K562 (cell line): ENCODE results near the gene PREB. TPM values are rescaled to one million over a fixed set of nuclear protein-coding genes. Genes with fewer than 3 reads are reported as not detected.

Experiments
- ARID1B ChIP-seq: fragments of 450-650 bp; IDR thresholded peaks from 2 replicates; pipeline ENCODE4 v1.6.1; 2016; ENCODE audit warnings: antibody characterized with exemption, mild to moderate bottlenecking, inconsistent platforms
- BMI1 ChIP-seq: fragments of 150-350 bp; IDR thresholded peaks from 2 replicates; pipeline ENCODE4 v1.6.1; 2014; ENCODE audit warnings: low read length
- EGR1 ChIP-seq: fragments of 450-650 bp; conservative IDR thresholded peaks from 2 replicates; pipeline ENCODE4 v1.6.1; 2017; ENCODE audit warnings: mild to moderate bottlenecking
- MITF ChIP-seq: IDR thresholded peaks from 2 replicates; pipeline ENCODE4 v1.6.1; 2014; ENCODE audit warnings: antibody characterized with exemption
- MYNN ChIP-seq, 2 experiments: sonication (generic); formaldehyde crosslinking in 1 of 2; IDR thresholded peaks; 2 replicates each; pipeline versions ENCODE4 v1.5.0 to v1.6.1; 2016 to 2020; ENCODE audit warnings: antibody characterized with exemption in 1 of 2, missing genetic modification reagents in 1 of 2
- PRPF4 ChIP-seq: fragments of 200-400 bp; formaldehyde crosslinking; IDR thresholded peaks from one replicate; pipeline ENCODE4 v1.6.1; 2017; ENCODE audit warnings: low read length, low read depth, mild to moderate bottlenecking; ENCODE audit not compliant: insufficient read depth, poor library complexity, severe bottlenecking
- RBBP5 ChIP-seq: fragments of 200-600 bp; sonication (generic); IDR thresholded peaks from 2 replicates; pipeline ENCODE4 v1.6.1; 2012; ENCODE audit warnings: borderline replicate concordance, mild to moderate bottlenecking, low read length, control low read depth, inconsistent platforms; ENCODE audit not compliant: insufficient read depth, poor library complexity, severe bottlenecking
- RFX1 ChIP-seq: fragments of 450-650 bp; IDR thresholded peaks from 2 replicates; pipeline ENCODE4 v1.6.1; 2016; ENCODE audit warnings: mild to moderate bottlenecking, moderate library complexity
- SMARCE1 ChIP-seq: fragments of 450-650 bp; IDR thresholded peaks from 2 replicates; pipeline ENCODE4 v1.7.1; 2016; ENCODE audit warnings: mild to moderate bottlenecking
- SRSF1 ChIP-seq: fragments of 200-400 bp; formaldehyde crosslinking; IDR thresholded peaks from 2 replicates; pipeline ENCODE4 v1.6.1; 2017; ENCODE audit warnings: mild to moderate bottlenecking, low read depth, low read length, moderate library complexity
- ZNF146 ChIP-seq: IDR thresholded peaks from one replicate; pipeline ENCODE4 v1.6.1; 2018; ENCODE audit warnings: missing compliant biosample characterization; ENCODE audit not compliant: unreplicated experiment
- ZNF445 ChIP-seq: fragments of 250-450 bp; sonication (Bioruptor Pico); IDR thresholded peaks from 2 replicates; pipeline ENCODE4 v1.4.0; 2020; ENCODE audit warnings: low read depth, mild to moderate bottlenecking, moderate library complexity
- ZNF696 ChIP-seq: fragments of 250-450 bp; sonication (Bioruptor Pico); conservative IDR thresholded peaks from 2 replicates; pipeline ENCODE4 v1.4.0; 2020; ENCODE audit warnings: mild to moderate bottlenecking, moderate library complexity
- polyA plus RNA-seq, 8 experiments: library from polyadenylated mRNA; depleted of rRNA in 4 of 8; stranded (reverse) in 5 of 8; unstranded in 3 of 8; fragments of >200 nt; fragmentation: Nextera tagmentation in 2 of 8; fragmentation: Illumina TruSeq in 1 of 8; extraction: Ambion mirVana in 2 of 8; extraction: Trizol in 1 of 8; gene quantifications; 2 replicates each; pipeline versions ENCODE4 v1.2.1 to v1.2.3, GENCODE V29; 2011 to 2014; ENCODE audit warnings: inconsistent platforms in 1 of 8, missing spikeins in 1 of 8
- total RNA-seq, 7 experiments: library from RNA; depleted of rRNA in 6 of 7; stranded (reverse); fragments of >200 nt in 6 of 7; fragmentation: Illumina TruSeq in 2 of 7; extraction: Trizol in 2 of 7; gene quantifications; 2 replicates each; pipeline versions ENCODE4 v1.2.1 to v1.2.3, GENCODE V29; 2011 to 2021; ENCODE audit warnings: low replicate concordance in 1 of 7
- TF ChIP-seq, protein P1 (sequence below): sonication (generic); formaldehyde crosslinking; IDR thresholded peaks from 2 replicates; pipeline ENCODE4 v1.8.0; 2023; ENCODE audit warnings: mild to moderate bottlenecking, missing genetic modification reagents
- TF ChIP-seq, protein P2 (sequence below), 2 experiments: fragments of 450-650 bp; IDR thresholded peaks; 2 replicates each; pipeline ENCODE4 v1.6.1; 2018; ENCODE audit warnings: mild to moderate bottlenecking in 2 of 2, low read depth in 1 of 2; ENCODE audit not compliant: partially characterized antibody in 2 of 2
- TF ChIP-seq, protein P3 (sequence below), 2 experiments: fragments of 450-650 bp in 1 of 2; sonication (generic) in 1 of 2; formaldehyde crosslinking in 1 of 2; IDR thresholded peaks in 1 of 2; conservative IDR thresholded peaks in 1 of 2; 2 replicates each; pipeline versions ENCODE4 v1.6.1 to v1.8.1; 2016 to 2023; ENCODE audit warnings: mild to moderate bottlenecking in 2 of 2, moderate library complexity in 2 of 2, inconsistent platforms in 1 of 2, missing genetic modification reagents in 1 of 2
- TF ChIP-seq, protein P4 (sequence below): fragments of 250-450 bp; sonication (Bioruptor Pico); IDR thresholded peaks from 2 replicates; pipeline ENCODE4 v1.8.0; 2021; ENCODE audit warnings: borderline replicate concordance, mild to moderate bottlenecking, moderate library complexity; ENCODE audit not compliant: poor library complexity, severe bottlenecking

Gene PREB
- total and polyA plus RNA-seq, 9 of the 15 experiments (the other 6 are each of a cell fraction or from before 2014, with no cell fraction given) = 35.1 to 84.2 (median 67.2) TPM

DNA sequence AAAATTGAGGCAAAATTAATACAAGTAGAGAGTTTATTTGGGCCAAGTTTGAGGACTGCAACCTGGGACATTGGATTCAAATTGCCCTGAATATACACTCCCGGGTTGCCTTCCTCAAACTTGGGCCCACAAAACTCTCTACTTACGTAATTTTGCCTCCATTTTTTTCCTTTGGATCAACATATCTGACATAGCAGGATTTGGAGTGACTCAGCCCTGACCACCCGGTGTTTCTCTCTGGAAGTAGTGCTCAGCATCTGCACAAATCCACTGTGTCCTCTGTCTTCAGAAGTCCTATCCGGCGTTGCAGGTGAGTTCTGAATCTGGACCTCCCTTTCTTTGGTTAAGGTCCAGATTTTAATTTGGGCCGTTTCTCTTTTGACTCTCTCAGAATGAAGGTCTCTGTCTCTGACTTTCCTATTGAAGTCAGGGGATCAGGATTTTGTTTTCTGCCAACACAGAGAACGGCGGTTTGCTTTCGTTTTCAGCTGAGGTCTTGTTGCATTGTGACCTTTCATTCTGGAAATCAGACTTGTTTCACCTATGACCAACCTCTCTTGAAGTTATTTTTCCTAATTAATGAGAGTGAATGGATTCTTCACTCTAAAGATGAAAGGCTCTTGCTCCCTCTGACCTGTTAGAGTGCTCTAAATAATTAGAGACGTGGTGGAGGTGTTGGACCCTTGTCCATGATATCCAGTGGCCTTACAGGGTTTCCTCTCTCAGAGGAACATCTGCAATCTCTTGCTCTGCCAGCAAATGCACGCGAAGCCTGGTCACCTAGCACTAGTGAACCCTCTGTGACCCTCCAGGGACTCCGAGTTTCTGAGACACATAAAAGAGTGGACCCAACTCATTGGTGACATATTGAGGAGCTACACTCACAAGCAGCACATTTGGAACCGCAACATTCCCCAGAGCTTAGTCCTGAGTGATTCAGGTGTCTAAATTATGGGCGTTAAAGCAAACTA, 28.0 kb upstream of the PREB start (continued):
- TF ChIP-seq SRSF1 (no peak), MYNN (IDR thresholded peaks at IDR 0.05) (no peak), MYNN (CRISPR knock-in tag; IDR thresholded peaks at IDR 0.05) (no peak), RFX1 (no peak), SMARCE1 (0 out of 2 replicates have a peak, but pooled peaks have one; percentile 17), ZNF146 (no peak), EGR1 (no peak), BMI1 (no peak), ZNF696 (CRISPR knock-in tag) (no peak), ZNF445 (CRISPR knock-in tag) (no peak), RBBP5 (no peak), ARID1B (peak; percentile 41; the same call in 1 of the 2 replicates), PRPF4 (no peak), MITF (no peak)
- TF ChIP-seq, protein P1, sequence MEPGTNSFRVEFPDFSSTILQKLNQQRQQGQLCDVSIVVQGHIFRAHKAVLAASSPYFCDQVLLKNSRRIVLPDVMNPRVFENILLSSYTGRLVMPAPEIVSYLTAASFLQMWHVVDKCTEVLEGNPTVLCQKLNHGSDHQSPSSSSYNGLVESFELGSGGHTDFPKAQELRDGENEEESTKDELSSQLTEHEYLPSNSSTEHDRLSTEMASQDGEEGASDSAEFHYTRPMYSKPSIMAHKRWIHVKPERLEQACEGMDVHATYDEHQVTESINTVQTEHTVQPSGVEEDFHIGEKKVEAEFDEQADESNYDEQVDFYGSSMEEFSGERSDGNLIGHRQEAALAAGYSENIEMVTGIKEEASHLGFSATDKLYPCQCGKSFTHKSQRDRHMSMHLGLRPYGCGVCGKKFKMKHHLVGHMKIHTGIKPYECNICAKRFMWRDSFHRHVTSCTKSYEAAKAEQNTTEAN (CRISPR knock-in tag) = no peak
- TF ChIP-seq, protein P2, sequence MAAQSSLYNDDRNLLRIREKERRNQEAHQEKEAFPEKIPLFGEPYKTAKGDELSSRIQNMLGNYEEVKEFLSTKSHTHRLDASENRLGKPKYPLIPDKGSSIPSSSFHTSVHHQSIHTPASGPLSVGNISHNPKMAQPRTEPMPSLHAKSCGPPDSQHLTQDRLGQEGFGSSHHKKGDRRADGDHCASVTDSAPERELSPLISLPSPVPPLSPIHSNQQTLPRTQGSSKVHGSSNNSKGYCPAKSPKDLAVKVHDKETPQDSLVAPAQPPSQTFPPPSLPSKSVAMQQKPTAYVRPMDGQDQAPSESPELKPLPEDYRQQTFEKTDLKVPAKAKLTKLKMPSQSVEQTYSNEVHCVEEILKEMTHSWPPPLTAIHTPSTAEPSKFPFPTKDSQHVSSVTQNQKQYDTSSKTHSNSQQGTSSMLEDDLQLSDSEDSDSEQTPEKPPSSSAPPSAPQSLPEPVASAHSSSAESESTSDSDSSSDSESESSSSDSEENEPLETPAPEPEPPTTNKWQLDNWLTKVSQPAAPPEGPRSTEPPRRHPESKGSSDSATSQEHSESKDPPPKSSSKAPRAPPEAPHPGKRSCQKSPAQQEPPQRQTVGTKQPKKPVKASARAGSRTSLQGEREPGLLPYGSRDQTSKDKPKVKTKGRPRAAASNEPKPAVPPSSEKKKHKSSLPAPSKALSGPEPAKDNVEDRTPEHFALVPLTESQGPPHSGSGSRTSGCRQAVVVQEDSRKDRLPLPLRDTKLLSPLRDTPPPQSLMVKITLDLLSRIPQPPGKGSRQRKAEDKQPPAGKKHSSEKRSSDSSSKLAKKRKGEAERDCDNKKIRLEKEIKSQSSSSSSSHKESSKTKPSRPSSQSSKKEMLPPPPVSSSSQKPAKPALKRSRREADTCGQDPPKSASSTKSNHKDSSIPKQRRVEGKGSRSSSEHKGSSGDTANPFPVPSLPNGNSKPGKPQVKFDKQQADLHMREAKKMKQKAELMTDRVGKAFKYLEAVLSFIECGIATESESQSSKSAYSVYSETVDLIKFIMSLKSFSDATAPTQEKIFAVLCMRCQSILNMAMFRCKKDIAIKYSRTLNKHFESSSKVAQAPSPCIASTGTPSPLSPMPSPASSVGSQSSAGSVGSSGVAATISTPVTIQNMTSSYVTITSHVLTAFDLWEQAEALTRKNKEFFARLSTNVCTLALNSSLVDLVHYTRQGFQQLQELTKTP (IDR thresholded peaks at IDR 0.05; ENCODE audit: low read depth in 1 of 2, partially characterized antibody in 2 of 2) = no peak
- TF ChIP-seq, protein P3, sequence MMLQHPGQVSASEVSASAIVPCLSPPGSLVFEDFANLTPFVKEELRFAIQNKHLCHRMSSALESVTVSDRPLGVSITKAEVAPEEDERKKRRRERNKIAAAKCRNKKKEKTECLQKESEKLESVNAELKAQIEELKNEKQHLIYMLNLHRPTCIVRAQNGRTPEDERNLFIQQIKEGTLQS (IDR thresholded peaks at IDR 0.05) = peak; percentile 61; the same call in 1 of the 2 replicates
- TF ChIP-seq, protein P3 (CRISPR knock-in tag; conservative IDR thresholded peaks at IDR 0.05) = 0 out of 2 replicates have a peak, but pooled peaks have one; percentile 21
- TF ChIP-seq, protein P4, sequence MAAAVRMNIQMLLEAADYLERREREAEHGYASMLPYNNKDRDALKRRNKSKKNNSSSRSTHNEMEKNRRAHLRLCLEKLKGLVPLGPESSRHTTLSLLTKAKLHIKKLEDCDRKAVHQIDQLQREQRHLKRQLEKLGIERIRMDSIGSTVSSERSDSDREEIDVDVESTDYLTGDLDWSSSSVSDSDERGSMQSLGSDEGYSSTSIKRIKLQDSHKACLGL (CRISPR knock-in tag) = no peak
